Measurements from ENCODE around the gene ITGA2B.

The ITGA2B gene

GRCh38 chr17:44323359-44324091, 65.9 kb downstream of the ITGA2B start:
- TF ChIP-seq EP300 (IDR thresholded peaks at IDR 0.05; ENCODE audit: borderline replicate concordance): no peak
- no peak for TF ChIP-seq FOXM1 (IDR thresholded peaks at IDR 0.05; ENCODE audit: borderline replicate concordance, low read depth)
- TF ChIP-seq CREB1 (IDR thresholded peaks at IDR 0.05; ENCODE audit: low read depth): no peak
- TF ChIP-seq CEBPB (IDR thresholded peaks at IDR 0.05): no peak
- TF ChIP-seq RAD21 (IDR thresholded peaks at IDR 0.05; ENCODE audit: low read depth): no peak
- no peak for TF ChIP-seq REST (IDR thresholded peaks at IDR 0.05; ENCODE audit: low read depth)
- TF ChIP-seq ZBTB7A (IDR thresholded peaks at IDR 0.05; ENCODE audit: low read depth): no peak
- no peak for TF ChIP-seq EGR1 (IDR thresholded peaks at IDR 0.05)
- no peak for TF ChIP-seq TAF1 (IDR thresholded peaks at IDR 0.05; ENCODE audit: low read depth)
- no peak for TF ChIP-seq TEAD4 (IDR thresholded peaks at IDR 0.05)
- TF ChIP-seq TCF12 (IDR thresholded peaks at IDR 0.05; ENCODE audit: low read depth): no peak
- TF ChIP-seq MAX (IDR thresholded peaks at IDR 0.05): no peak
- TF ChIP-seq USF1 (IDR thresholded peaks at IDR 0.05): no peak
- TF ChIP-seq YY1 (IDR thresholded peaks at IDR 0.05; ENCODE audit: low read depth): no peak
- no peak for TF ChIP-seq NFIC (IDR thresholded peaks at IDR 0.05)

DNA sequence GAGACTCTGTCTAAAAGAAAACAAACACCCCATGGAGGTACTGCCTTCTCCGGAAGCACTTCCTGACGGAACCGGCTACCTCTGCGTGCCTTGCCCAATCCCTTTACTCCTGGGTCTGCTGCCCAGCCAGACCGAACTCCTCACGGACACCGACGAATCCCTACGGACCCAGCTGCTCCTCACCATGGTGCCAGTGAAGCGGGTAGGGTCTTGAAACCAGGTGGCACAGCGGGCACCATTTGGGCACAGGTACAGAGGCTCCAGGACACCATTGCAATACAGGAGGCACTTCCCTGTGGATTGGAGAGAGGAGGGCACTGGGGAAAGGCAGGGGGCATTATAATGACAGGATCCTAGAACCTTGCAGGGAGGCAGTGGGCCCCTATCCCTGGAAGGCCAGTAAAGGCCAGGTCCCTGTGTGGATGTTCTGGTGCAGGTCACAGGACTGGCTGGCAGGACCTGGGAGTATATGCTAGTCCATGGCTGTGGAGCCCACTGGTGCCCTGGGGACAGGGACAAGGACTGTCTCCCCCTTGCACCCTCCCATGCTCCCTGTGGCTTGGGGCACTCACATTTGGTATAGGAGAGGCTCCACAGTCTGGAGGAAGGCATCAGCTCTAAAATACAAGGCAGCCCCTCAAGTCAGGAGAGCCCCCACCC, 67.1 kb downstream of the ITGA2B start:
- TF ChIP-seq FOXM1 (IDR thresholded peaks at IDR 0.05; ENCODE audit: borderline replicate concordance, low read depth) (no peak), MAX (IDR thresholded peaks at IDR 0.05) (no peak), TCF12 (IDR thresholded peaks at IDR 0.05; ENCODE audit: low read depth) (no peak), REST (IDR thresholded peaks at IDR 0.05; ENCODE audit: low read depth) (no peak)
